ENCODE data around the gene IFNL2.
"Not testable (repeated sequence)": the region's sequence is repeated elsewhere in the genome, so short reads cannot be mapped to it uniquely, and the experiment has no call there.

Gene IFNL2

GRCh38 chr19:39268085-39268484 lies at the start of gene IFNL2:
IFNL2 (plus strand) TSS chr19:39268396; CDS start chr19:39268569, 173 bp downstream.
- DNase-seq = not testable (repeated sequence)

- not testable (repeated sequence) for DNase-seq
Measured at GRCh38 chr19:39219108-39219507, 49.1 kb upstream of the IFNL2 start.

- DNase-seq = no peak
Measured at GRCh38 chr19:39223703-39224279, 44.4 kb upstream of the IFNL2 start.

GRCh38 chr19:39224910-39225309 lies 43.3 kb upstream of the IFNL2 start:
- DNase-seq = no peak

- DNase-seq = no peak
Measured at GRCh38 chr19:39230096-39230764, 38.0 kb upstream of the IFNL2 start.

- no peak for DNase-seq
Measured at GRCh38 chr19:39232708-39233107, 35.5 kb upstream of the IFNL2 start.

GRCh38 chr19:39236527-39236926 lies 31.7 kb upstream of the IFNL2 start:
- DNase-seq = no peak

- peak; percentile 6 for DNase-seq
Measured at GRCh38 chr19:39237200-39238184, 30.7 kb upstream of the IFNL2 start.

- DNase-seq = no peak
Measured at GRCh38 chr19:39238209-39238608, 30.0 kb upstream of the IFNL2 start.

- no peak for DNase-seq
Measured at GRCh38 chr19:39238944-39239343, 29.3 kb upstream of the IFNL2 start.

GRCh38 chr19:39240421-39240820 lies 27.8 kb upstream of the IFNL2 start:
- DNase-seq = no peak

GRCh38 chr19:39243741-39244140 lies 24.5 kb upstream of the IFNL2 start:
- DNase-seq = not testable (repeated sequence)

GRCh38 chr19:39244410-39245100 lies 23.6 kb upstream of the IFNL2 start, which contains the start of gene IFNL3:
IFNL3 (minus strand) TSS chr19:39245006; CDS start chr19:39244967, 39 bp downstream.
- not testable (repeated sequence) for DNase-seq

GRCh38 chr19:39245166-39245565 lies 23.0 kb upstream of the IFNL2 start:
- not testable (repeated sequence) for DNase-seq

GRCh38 chr19:39246951-39247669 lies 21.1 kb upstream of the IFNL2 start:
- DNase-seq = peak; percentile 15

- DNase-seq = no peak
Measured at GRCh38 chr19:39247701-39248664, 20.2 kb upstream of the IFNL2 start.

- DNase-seq = no peak
Measured at GRCh38 chr19:39248806-39249205, 19.4 kb upstream of the IFNL2 start, which contains the start of gene IFNL4. IFNL4 (minus strand) TSS chr19:39248856.

GRCh38 chr19:39251081-39251480 lies 17.1 kb upstream of the IFNL2 start:
- no peak for DNase-seq

- DNase-seq = no peak
Measured at GRCh38 chr19:39251846-39252245, 16.4 kb upstream of the IFNL2 start.

GRCh38 chr19:39252458-39252857 lies 15.7 kb upstream of the IFNL2 start:
- no peak for DNase-seq
